GM12878 (cell line): ENCODE data around the gene LRRFIP2.

Experiments used
- CBFB ChIP-seq: IDR thresholded peaks from 2 replicates; pipeline ENCODE4 v1.6.1; 2016; ENCODE audit warnings: antibody characterized with exemption, low read depth
- CHD2 ChIP-seq: IDR thresholded peaks from 2 replicates; pipeline ENCODE4 v1.6.1; 2011; ENCODE audit warnings: low read depth, low read length, improper control_type of control experiment, borderline replicate concordance
- CTCF ChIP-seq, 3 experiments: IDR thresholded peaks in 2 of 3; conservative IDR thresholded peaks in 1 of 3; 2 replicates each; pipeline ENCODE4 v1.5.1; 2011; ENCODE audit warnings: low read depth in 3 of 3, low read length in 3 of 3, mild to moderate bottlenecking in 3 of 3, control low read depth in 2 of 3, moderate library complexity in 2 of 3, inconsistent platforms in 1 of 3, mixed read lengths in 1 of 3; ENCODE audit not compliant: control insufficient read depth in 2 of 3, insufficient read depth in 1 of 3; ENCODE audit errors: extremely low read depth in 1 of 3
- CUX1 ChIP-seq: IDR thresholded peaks from 2 replicates; pipeline ENCODE4 v1.6.1; 2012; ENCODE audit warnings: improper control_type of control experiment, low read depth, low read length; ENCODE audit not compliant: insufficient replicate concordance
- E2F8 ChIP-seq: fragments of 450-650 bp; IDR thresholded peaks from 2 replicates; pipeline ENCODE4 v1.6.1; 2018; ENCODE audit warnings: mild to moderate bottlenecking, low read depth, moderate library complexity; ENCODE audit not compliant: partially characterized antibody
- FOXK2 ChIP-seq: fragments of 450-650 bp; IDR thresholded peaks from 2 replicates; pipeline ENCODE4 v1.6.1; 2017; ENCODE audit warnings: mild to moderate bottlenecking, moderate library complexity
- MTA2 ChIP-seq: fragments of 450-650 bp; IDR thresholded peaks from 2 replicates; pipeline ENCODE4 v1.6.1; 2016; ENCODE audit warnings: low read depth, mild to moderate bottlenecking, moderate library complexity
- NRF1 ChIP-seq: conservative IDR thresholded peaks from 2 replicates; pipeline ENCODE4 v1.6.1; 2011; ENCODE audit warnings: mild to moderate bottlenecking, low read depth, low read length, improper control_type of control experiment
- POLR2A ChIP-seq: IDR thresholded peaks from 2 replicates; pipeline ENCODE4 v1.6.1; 2011; ENCODE audit warnings: low read depth, mild to moderate bottlenecking, low read length
- POLR2AphosphoS2 ChIP-seq: IDR thresholded peaks from 2 replicates; pipeline ENCODE4 v1.6.1; 2011; ENCODE audit warnings: low read depth, mild to moderate bottlenecking, low read length, improper control_type of control experiment, moderate library complexity
- POLR2AphosphoS5 ChIP-seq: IDR thresholded peaks from 2 replicates; pipeline ENCODE4 v1.6.1; 2011; ENCODE audit warnings: mild to moderate bottlenecking, low read length, inconsistent platforms
- SUZ12 ChIP-seq: fragments of 200-600 bp; sonication (generic); IDR thresholded peaks from one replicate; pipeline ENCODE4 v1.6.1; 2018; ENCODE audit warnings: antibody characterized with exemption, mild to moderate bottlenecking; ENCODE audit not compliant: unreplicated experiment
- ZBTB33 ChIP-seq: fragments of 450-650 bp; IDR thresholded peaks from 2 replicates; pipeline ENCODE4 v1.6.1; 2017; ENCODE audit warnings: mild to moderate bottlenecking
- ZNF592 ChIP-seq: fragments of 450-650 bp; IDR thresholded peaks from 2 replicates; pipeline ENCODE4 v1.6.1; 2017; ENCODE audit warnings: mild to moderate bottlenecking, moderate library complexity

- TF ChIP-seq SUZ12: no peak
- no peak for TF ChIP-seq CTCF (IDR thresholded peaks at IDR 0.05 in 2 of 3, conservative IDR thresholded peaks at IDR 0.05 in 1 of 3; ENCODE audit: control insufficient read depth in 2 of 3, extremely low read depth in 1 of 3, insufficient read depth in 1 of 3, low read depth in 3 of 3, low read length in 3 of 3)
- no peak for TF ChIP-seq CUX1
- TF ChIP-seq POLR2AphosphoS2: no peak
- TF ChIP-seq ZBTB33: no peak
- no peak for TF ChIP-seq POLR2A
- no peak for TF ChIP-seq NRF1
- TF ChIP-seq POLR2AphosphoS5: no peak
- TF ChIP-seq E2F8: no peak
- no peak for TF ChIP-seq CHD2
- no peak for TF ChIP-seq FOXK2
- TF ChIP-seq CBFB: no peak
- TF ChIP-seq MTA2: peak; percentile 65
- no peak for TF ChIP-seq ZNF592
Measured at GRCh38 chr3:37054370-37054769, 120.0 kb downstream of the LRRFIP2 start.
